HepG2 (cell line): ENCODE data around the gene GTF3C5. TPM values are rescaled to one million over a fixed set of nuclear protein-coding genes. Genes with fewer than 3 reads are reported as not detected.

Experiments used
- BORCS8-MEF2B ChIP-seq: sonication (generic); formaldehyde crosslinking; IDR thresholded peaks from 2 replicates; pipeline ENCODE4 v1.8.0; 2022; ENCODE audit warnings: mild to moderate bottlenecking, missing genetic modification reagents
- ELK4 ChIP-seq: sonication (generic); formaldehyde crosslinking; IDR thresholded peaks from 2 replicates; pipeline ENCODE4 v1.9.0; 2021; ENCODE audit warnings: missing genetic modification reagents, borderline replicate concordance
- HOXD1 ChIP-seq: sonication (generic); formaldehyde crosslinking; IDR thresholded peaks from 2 replicates; pipeline ENCODE4 v1.5.0; 2020; ENCODE audit warnings: missing genetic modification reagents
- KDM5A ChIP-seq: fragments of 200-600 bp; sonication (generic); IDR thresholded peaks from 2 replicates; pipeline ENCODE4 v1.7.0; 2018; ENCODE audit warnings: antibody characterized with exemption, mild to moderate bottlenecking, low read length, borderline replicate concordance
- KMT2A ChIP-seq: sonication (generic); formaldehyde crosslinking; IDR thresholded peaks from 2 replicates; pipeline ENCODE4 v1.4.0; 2020; ENCODE audit warnings: missing genetic modification reagents
- MIER3 ChIP-seq: IDR thresholded peaks from 2 replicates; pipeline ENCODE4 v1.6.1; 2016; ENCODE audit warnings: missing compliant biosample characterization, borderline replicate concordance
- NFKB2 ChIP-seq: sonication (generic); formaldehyde crosslinking; IDR thresholded peaks from 2 replicates; pipeline ENCODE4 v1.4.0; 2020; ENCODE audit warnings: missing genetic modification reagents, borderline replicate concordance
- NRL ChIP-seq: sonication (generic); formaldehyde crosslinking; IDR thresholded peaks from 2 replicates; pipeline ENCODE4 v1.5.0; 2020; ENCODE audit warnings: missing genetic modification reagents, mild to moderate bottlenecking, moderate library complexity, borderline replicate concordance
- RBM22 ChIP-seq: fragments of 200-400 bp; formaldehyde crosslinking; optimal IDR thresholded peaks from 2 replicates; pipeline ENCODE3; 2017; ENCODE audit warnings: mild to moderate bottlenecking, low read length, moderate library complexity
- RORA ChIP-seq: sonication (generic); formaldehyde crosslinking; IDR thresholded peaks from 2 replicates; pipeline ENCODE4 v1.5.0; 2020; ENCODE audit warnings: mild to moderate bottlenecking, missing genetic modification reagents, moderate library complexity
- SMARCE1 ChIP-seq: fragments of 450-650 bp; IDR thresholded peaks from 2 replicates; pipeline ENCODE4 v1.6.1; 2017; ENCODE audit warnings: borderline replicate concordance
- SRSF1 ChIP-seq: fragments of 200-400 bp; formaldehyde crosslinking; optimal IDR thresholded peaks from 2 replicates; pipeline ENCODE3; 2017; ENCODE audit warnings: mild to moderate bottlenecking, low read depth, low read length, moderate library complexity
- TCF7 ChIP-seq: sonication (generic); IDR thresholded peaks from 2 replicates; pipeline ENCODE4 v1.6.1; 2016; ENCODE audit warnings: antibody characterized with exemption, low read depth
- ZNF18 ChIP-seq: sonication (generic); formaldehyde crosslinking; IDR thresholded peaks from 2 replicates; pipeline ENCODE4 v1.8.0; 2022; ENCODE audit warnings: mild to moderate bottlenecking, missing genetic modification reagents; ENCODE audit not compliant: insufficient replicate concordance
- ZNF207 ChIP-seq: fragments of 450-650 bp; IDR thresholded peaks from 2 replicates; pipeline ENCODE4 v1.6.1; 2016; ENCODE audit warnings: antibody characterized with exemption, borderline replicate concordance
- ZNF430 ChIP-seq: sonication (generic); formaldehyde crosslinking; IDR thresholded peaks from 2 replicates; pipeline ENCODE4 v1.9.0; 2021; ENCODE audit warnings: mild to moderate bottlenecking, missing genetic modification reagents
- ZNF577 ChIP-seq: sonication (generic); formaldehyde crosslinking; IDR thresholded peaks from 2 replicates; pipeline ENCODE4 v1.4.0; 2020; ENCODE audit warnings: mild to moderate bottlenecking, low read depth, missing genetic modification reagents, borderline replicate concordance
- ZNF788 ChIP-seq: sonication (generic); formaldehyde crosslinking; IDR thresholded peaks from 2 replicates; pipeline ENCODE4 v1.5.0; 2020; ENCODE audit warnings: mild to moderate bottlenecking, missing genetic modification reagents, borderline replicate concordance
- ZSCAN12 ChIP-seq: sonication (generic); formaldehyde crosslinking; IDR thresholded peaks from 2 replicates; pipeline ENCODE4 v1.9.0; 2021; ENCODE audit warnings: mild to moderate bottlenecking, missing genetic modification reagents
- polyA plus RNA-seq, 8 experiments: library from polyadenylated mRNA; depleted of rRNA in 3 of 8; stranded (reverse) in 7 of 8; unstranded in 1 of 8; fragments of >200 nt; fragmentation: Illumina TruSeq in 4 of 8; extraction: Trizol in 4 of 8; gene quantifications; 2 replicates each; pipeline versions ENCODE4 v1.2.1 to v1.2.3, GENCODE V29; 2011 to 2016; ENCODE audit warnings: low read depth in 4 of 8, missing spikeins in 1 of 8, mixed read lengths in 1 of 8; ENCODE audit not compliant: insufficient read depth in 1 of 8
- total RNA-seq, 5 experiments: library from RNA; depleted of rRNA; stranded (reverse); fragments of >200 nt; fragmentation: Illumina TruSeq; extraction: Trizol; gene quantifications; 2 replicates each; pipeline ENCODE4 v1.2.3, GENCODE V29; 2016; ENCODE audit warnings: low read depth in 1 of 5
- TF ChIP-seq, protein P1 (sequence below): sonication (generic); formaldehyde crosslinking; conservative IDR thresholded peaks from 2 replicates; pipeline ENCODE4 v1.4.0; 2020; ENCODE audit warnings: mild to moderate bottlenecking, missing genetic modification reagents, moderate library complexity
- TF ChIP-seq, protein P2 (sequence below): sonication (generic); formaldehyde crosslinking; IDR thresholded peaks from 2 replicates; pipeline ENCODE4 v1.5.0; 2020; ENCODE audit warnings: missing genetic modification reagents
- TF ChIP-seq, protein P3 (sequence below): sonication (generic); formaldehyde crosslinking; IDR thresholded peaks from 2 replicates; pipeline ENCODE4 v1.5.1; 2020; ENCODE audit warnings: missing genetic modification reagents, mild to moderate bottlenecking, borderline replicate concordance

The GTF3C5 gene
- total and polyA plus RNA-seq, 2 of the 13 experiments (the other 11 are each of a cell fraction or from before 2014, with no cell fraction given) = 66.9 to 92.6 TPM

GRCh38 chr9:133031130-133031422, 279 bp downstream of the GTF3C5 start (continued):
- peak; percentile 9 for TF ChIP-seq ZNF18
- no peak for TF ChIP-seq RBM22
- no peak for TF ChIP-seq ZNF430 (CRISPR knock-in tag)
- no peak for TF ChIP-seq ZSCAN12
- no peak for TF ChIP-seq RORA (CRISPR knock-in tag)
- TF ChIP-seq, protein P1, sequence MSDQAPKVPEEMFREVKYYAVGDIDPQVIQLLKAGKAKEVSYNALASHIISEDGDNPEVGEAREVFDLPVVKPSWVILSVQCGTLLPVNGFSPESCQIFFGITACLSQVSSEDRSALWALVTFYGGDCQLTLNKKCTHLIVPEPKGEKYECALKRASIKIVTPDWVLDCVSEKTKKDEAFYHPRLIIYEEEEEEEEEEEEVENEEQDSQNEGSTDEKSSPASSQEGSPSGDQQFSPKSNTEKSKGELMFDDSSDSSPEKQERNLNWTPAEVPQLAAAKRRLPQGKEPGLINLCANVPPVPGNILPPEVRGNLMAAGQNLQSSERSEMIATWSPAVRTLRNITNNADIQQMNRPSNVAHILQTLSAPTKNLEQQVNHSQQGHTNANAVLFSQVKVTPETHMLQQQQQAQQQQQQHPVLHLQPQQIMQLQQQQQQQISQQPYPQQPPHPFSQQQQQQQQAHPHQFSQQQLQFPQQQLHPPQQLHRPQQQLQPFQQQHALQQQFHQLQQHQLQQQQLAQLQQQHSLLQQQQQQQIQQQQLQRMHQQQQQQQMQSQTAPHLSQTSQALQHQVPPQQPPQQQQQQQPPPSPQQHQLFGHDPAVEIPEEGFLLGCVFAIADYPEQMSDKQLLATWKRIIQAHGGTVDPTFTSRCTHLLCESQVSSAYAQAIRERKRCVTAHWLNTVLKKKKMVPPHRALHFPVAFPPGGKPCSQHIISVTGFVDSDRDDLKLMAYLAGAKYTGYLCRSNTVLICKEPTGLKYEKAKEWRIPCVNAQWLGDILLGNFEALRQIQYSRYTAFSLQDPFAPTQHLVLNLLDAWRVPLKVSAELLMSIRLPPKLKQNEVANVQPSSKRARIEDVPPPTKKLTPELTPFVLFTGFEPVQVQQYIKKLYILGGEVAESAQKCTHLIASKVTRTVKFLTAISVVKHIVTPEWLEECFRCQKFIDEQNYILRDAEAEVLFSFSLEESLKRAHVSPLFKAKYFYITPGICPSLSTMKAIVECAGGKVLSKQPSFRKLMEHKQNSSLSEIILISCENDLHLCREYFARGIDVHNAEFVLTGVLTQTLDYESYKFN = 0 out of 2 replicates have a peak, but pooled peaks have one; percentile 8
- no peak for TF ChIP-seq ZNF207
- TF ChIP-seq ELK4 (CRISPR knock-in tag) = no peak
- no peak for TF ChIP-seq NFKB2
- TF ChIP-seq NRL (CRISPR knock-in tag) = no peak
- no peak for TF ChIP-seq MIER3
- TF ChIP-seq ZNF788 = no peak; the same call in 1 of the 2 replicates
- peak; percentile 98 for TF ChIP-seq KDM5A
- TF ChIP-seq ZNF577 (CRISPR knock-in tag) = no peak
- TF ChIP-seq, protein P2, sequence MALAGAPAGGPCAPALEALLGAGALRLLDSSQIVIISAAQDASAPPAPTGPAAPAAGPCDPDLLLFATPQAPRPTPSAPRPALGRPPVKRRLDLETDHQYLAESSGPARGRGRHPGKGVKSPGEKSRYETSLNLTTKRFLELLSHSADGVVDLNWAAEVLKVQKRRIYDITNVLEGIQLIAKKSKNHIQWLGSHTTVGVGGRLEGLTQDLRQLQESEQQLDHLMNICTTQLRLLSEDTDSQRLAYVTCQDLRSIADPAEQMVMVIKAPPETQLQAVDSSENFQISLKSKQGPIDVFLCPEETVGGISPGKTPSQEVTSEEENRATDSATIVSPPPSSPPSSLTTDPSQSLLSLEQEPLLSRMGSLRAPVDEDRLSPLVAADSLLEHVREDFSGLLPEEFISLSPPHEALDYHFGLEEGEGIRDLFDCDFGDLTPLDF (CRISPR knock-in tag) = no peak
- TF ChIP-seq HOXD1 = no peak
- TF ChIP-seq SRSF1 = no peak
- 0 out of 2 replicates have a peak, but pooled peaks have one; percentile 4 for TF ChIP-seq BORCS8-MEF2B
- TF ChIP-seq KMT2A (CRISPR knock-in tag) = peak; percentile 17; the same call in 1 of the 2 replicates
- no peak for TF ChIP-seq SMARCE1
- TF ChIP-seq TCF7 = no peak
- TF ChIP-seq, protein P3, sequence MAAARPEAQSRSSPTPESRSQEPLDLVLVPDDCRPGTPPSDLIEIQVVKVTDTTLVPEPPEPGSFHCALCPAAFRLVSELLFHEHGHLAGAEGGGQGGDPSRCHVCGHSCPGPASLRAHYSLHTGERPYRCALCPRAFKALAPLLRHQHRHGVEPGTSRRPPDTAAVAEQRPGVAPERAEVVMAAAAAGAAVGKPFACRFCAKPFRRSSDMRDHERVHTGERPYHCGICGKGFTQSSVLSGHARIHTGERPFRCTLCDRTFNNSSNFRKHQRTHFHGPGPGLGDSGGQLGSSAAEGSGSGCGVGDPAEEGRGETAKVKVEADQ = 0 out of 2 replicates have a peak, but pooled peaks have one; percentile 21
